ENCODE data around the gene PRKCA. TPM values are rescaled to one million over a fixed set of nuclear protein-coding genes. Genes with fewer than 3 reads are reported as not detected.

The PRKCA gene
- total and polyA plus RNA-seq, 9 of the 15 experiments (the other 6 are each of a cell fraction or from before 2014, with no cell fraction given), result 3.2 to 33.0 (median 17.8) TPM

DNA sequence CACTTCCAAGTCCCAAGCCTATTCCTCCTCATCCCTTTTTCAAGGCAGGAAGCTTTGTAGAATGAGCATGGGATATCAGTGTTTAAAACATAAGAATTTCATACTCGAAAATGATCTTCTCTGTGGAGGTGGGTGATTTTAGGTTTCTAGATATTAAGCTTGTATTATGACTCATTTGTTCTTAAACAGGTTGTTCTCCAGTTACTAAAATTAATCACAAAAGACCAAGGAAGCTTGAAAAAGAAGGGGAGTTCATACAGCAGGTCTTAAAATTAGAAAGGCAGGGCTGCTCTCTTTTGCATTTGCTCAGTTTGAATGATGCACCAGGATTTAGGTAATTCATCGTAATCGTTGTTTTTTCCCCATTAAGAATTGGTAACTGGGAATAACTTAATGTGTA lies 208.7 kb downstream of the PRKCA start:
- Histone ChIP-seq H3K9ac (ENCODE audit: insufficient read depth in 1 of 2, low read depth in 2 of 2, low read length in 2 of 2) (no peak overlapping the region), H3K9me3 (replicated peaks; ENCODE audit: control insufficient read depth, insufficient read depth, low read depth, low read length) (no peaks in the 10 kb centered on the region), H3K9me1 (ENCODE audit: control insufficient read depth, insufficient read depth, low read length) (no peaks in the 10 kb centered on the region), H3K4me2 (ENCODE audit: insufficient read depth, low read length) (no peak overlapping the region), H2AFZ (ENCODE audit: low read depth, low read length) (no peak overlapping the region), H3K79me2 (ENCODE audit: control insufficient read depth, insufficient read depth, low read length) (peaks cover 42% of the 10 kb centered on the region), H3K4me1 (replicated peaks in 1 of 2; ENCODE audit: control insufficient read depth in 2 of 2, insufficient read depth in 2 of 2, low read length in 2 of 2) (peaks cover 25 to 35% of the 10 kb centered on the region in 2 experiments), H3K36me3 (ENCODE audit: control insufficient read depth, insufficient read depth, low read length) (0 out of 3 replicates have a peak, but pooled peaks cover 6% of the 10 kb centered on the region), H3K27ac (ENCODE audit: extremely low read depth, low read depth, low read length) (no peak overlapping the region), H3K27me3 (ENCODE audit: control insufficient read depth in 2 of 2, insufficient read depth in 2 of 2, low read length in 2 of 2) (no peaks in the 10 kb centered on the region), H3K4me3 (no peak overlapping the region), H4K20me1 (replicated peaks; ENCODE audit: control insufficient read depth, insufficient read depth, low read length) (no peaks in the 10 kb centered on the region)
- BruUV-seq (replicated peaks), result no TSS peak
- no peak for DNase-seq (ENCODE audit: extremely low read depth in 1 of 4, low spot score in 3 of 4)
- FAIRE-seq, result no peak
- no peak for ATAC-seq
- intact Hi-C loops (cut with micrococcal nuclease) (no loop called here), in situ Hi-C loops (cut with MboI) (no loop called here)
- 80% methylated on average over 3 of the region's 3 CpGs for WGBS (ENCODE audit: insufficient coverage, low coverage, missing lambda C conversion rate)
- ChIA-PET POLR2A (no interaction called here), CTCF (ENCODE audit: low intra/inter-chr PET ratio) (no interaction called here)
- TF ChIP-seq XRCC3 (IDR thresholded peaks at IDR 0.05), result no peak
- TF ChIP-seq ZNF324 (CRISPR knock-in tag; IDR thresholded peaks at IDR 0.05), result no peak
- TF ChIP-seq RBBP5 (IDR thresholded peaks at IDR 0.05; ENCODE audit: borderline replicate concordance, insufficient read depth, low read length, poor library complexity, severe bottlenecking), result no peak
- no peak for TF ChIP-seq ZNF134 (CRISPR knock-in tag; conservative IDR thresholded peaks at IDR 0.05)
- TF ChIP-seq ZNF589 (CRISPR knock-in tag; IDR thresholded peaks at IDR 0.05; ENCODE audit: low read depth), result no peak
- TF ChIP-seq CXXC5 (CRISPR knock-in tag; IDR thresholded peaks at IDR 0.05), result no peak
- TF ChIP-seq, protein P1, sequence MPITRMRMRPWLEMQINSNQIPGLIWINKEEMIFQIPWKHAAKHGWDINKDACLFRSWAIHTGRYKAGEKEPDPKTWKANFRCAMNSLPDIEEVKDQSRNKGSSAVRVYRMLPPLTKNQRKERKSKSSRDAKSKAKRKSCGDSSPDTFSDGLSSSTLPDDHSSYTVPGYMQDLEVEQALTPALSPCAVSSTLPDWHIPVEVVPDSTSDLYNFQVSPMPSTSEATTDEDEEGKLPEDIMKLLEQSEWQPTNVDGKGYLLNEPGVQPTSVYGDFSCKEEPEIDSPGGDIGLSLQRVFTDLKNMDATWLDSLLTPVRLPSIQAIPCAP (CRISPR knock-in tag; IDR thresholded peaks at IDR 0.05; ENCODE audit: borderline replicate concordance), result no peak
- no peak for TF ChIP-seq ZNF347 (CRISPR knock-in tag; IDR thresholded peaks at IDR 0.05; ENCODE audit: low read depth)
- TF ChIP-seq, protein P2, sequence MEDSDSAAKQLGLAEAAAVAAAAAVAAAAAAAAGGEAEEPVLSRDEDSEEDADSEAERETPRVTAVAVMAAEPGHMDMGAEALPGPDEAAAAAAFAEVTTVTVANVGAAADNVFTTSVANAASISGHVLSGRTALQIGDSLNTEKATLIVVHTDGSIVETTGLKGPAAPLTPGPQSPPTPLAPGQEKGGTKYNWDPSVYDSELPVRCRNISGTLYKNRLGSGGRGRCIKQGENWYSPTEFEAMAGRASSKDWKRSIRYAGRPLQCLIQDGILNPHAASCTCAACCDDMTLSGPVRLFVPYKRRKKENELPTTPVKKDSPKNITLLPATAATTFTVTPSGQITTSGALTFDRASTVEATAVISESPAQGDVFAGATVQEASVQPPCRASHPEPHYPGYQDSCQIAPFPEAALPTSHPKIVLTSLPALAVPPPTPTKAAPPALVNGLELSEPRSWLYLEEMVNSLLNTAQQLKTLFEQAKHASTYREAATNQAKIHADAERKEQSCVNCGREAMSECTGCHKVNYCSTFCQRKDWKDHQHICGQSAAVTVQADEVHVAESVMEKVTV (CRISPR knock-in tag; IDR thresholded peaks at IDR 0.05), result no peak
- no peak for TF ChIP-seq ATF4 (CRISPR knock-in tag; IDR thresholded peaks at IDR 0.05)
- no peak for TF ChIP-seq CREBBP (IDR thresholded peaks at IDR 0.05; ENCODE audit: low read depth, low read length)
- no peak for TF ChIP-seq IRF9 (tag; IDR thresholded peaks at IDR 0.05)
- TF ChIP-seq ZNF57 (CRISPR knock-in tag; IDR thresholded peaks at IDR 0.05), result no peak
- TF ChIP-seq TAL1 (IDR thresholded peaks at IDR 0.05), result no peak
- no peak for TF ChIP-seq NCOR1 (IDR thresholded peaks at IDR 0.05)
- TF ChIP-seq RBM14 (IDR thresholded peaks at IDR 0.05; ENCODE audit: borderline replicate concordance, insufficient read depth, low read depth, low read length), result no peak
- no peak for TF ChIP-seq ZNF184 (CRISPR knock-in tag; IDR thresholded peaks at IDR 0.05)

Data from K562 (cell line).